Gastrocnemius medialis (tissue), 4 donors: Measurements from ENCODE around the gene CCNA2.

Experiments used
- CTCF ChIP-seq, 5 experiments: fragments of 450-650 bp in 3 of 5; fragments of 200-600 bp in 2 of 5; sonication (generic) in 2 of 5; IDR thresholded peaks in 4 of 5; conservative IDR thresholded peaks in 1 of 5; 1 replicate in 4 of 5; 2 replicates in 1 of 5; pipeline ENCODE4 v1.5.1; 2016 to 2019; ENCODE audit warnings: antibody characterized with exemption in 5 of 5, mild to moderate bottlenecking in 3 of 5, moderate library complexity in 3 of 5
- POLR2A ChIP-seq, 2 donors: fragments of 450-650 bp; IDR thresholded peaks; one replicate each; pipeline ENCODE4 v1.6.1; 2017; ENCODE audit warnings: antibody characterized with exemption in 2 of 2, mild to moderate bottlenecking in 2 of 2, moderate library complexity in 2 of 2

- TF ChIP-seq CTCF (IDR thresholded peaks at IDR 0.05 in 4 of 5, conservative IDR thresholded peaks at IDR 0.05 in 1 of 5): no peak
- no peak for TF ChIP-seq POLR2A (IDR thresholded peaks at IDR 0.05)
Measured at GRCh38 chr4:121822796-121823504, 733 bp downstream of the CCNA2 start.
